Stimulated activated memory B cell treated with anti-CD40 and anti-IgM and Interleukin-4, amounts not matched to agents 10 μg/mL and 1 μg/mL and 100 μg/mL, for 72 hours (primary cell): ENCODE measurements around the gene POU2F1.
A peak's percentile ranks its signal among the peaks of the same experiment; 100 is the strongest.

Source experiments
- ATAC-seq: fragments of 150-1000 bp; cut with Tn5 transposase; 2 replicates; pipeline ENCODE4 v1.10.0; 2021
- H3K27ac Mint-ChIP-seq: one replicate; pipeline ENCODE4 v1.8.0; 2022; ENCODE audit warnings: mild to moderate bottlenecking, mixed read lengths
- H3K27me3 Mint-ChIP-seq: one replicate; pipeline ENCODE4 v1.8.0; 2022; ENCODE audit warnings: mixed read lengths
- H3K36me3 Mint-ChIP-seq: one replicate; pipeline ENCODE4 v1.8.0; 2022; ENCODE audit warnings: mixed read lengths
- H3K4me1 Mint-ChIP-seq: one replicate; pipeline ENCODE4 v1.8.0; 2022; ENCODE audit warnings: mixed read lengths
- H3K4me3 Mint-ChIP-seq: one replicate; pipeline ENCODE4 v1.8.0; 2022; ENCODE audit warnings: mild to moderate bottlenecking, moderate library complexity, mixed read lengths
- H3K9me3 Mint-ChIP-seq: one replicate; pipeline ENCODE4 v1.8.0; 2022; ENCODE audit warnings: mixed read lengths

POU2F1 gene

DNA sequence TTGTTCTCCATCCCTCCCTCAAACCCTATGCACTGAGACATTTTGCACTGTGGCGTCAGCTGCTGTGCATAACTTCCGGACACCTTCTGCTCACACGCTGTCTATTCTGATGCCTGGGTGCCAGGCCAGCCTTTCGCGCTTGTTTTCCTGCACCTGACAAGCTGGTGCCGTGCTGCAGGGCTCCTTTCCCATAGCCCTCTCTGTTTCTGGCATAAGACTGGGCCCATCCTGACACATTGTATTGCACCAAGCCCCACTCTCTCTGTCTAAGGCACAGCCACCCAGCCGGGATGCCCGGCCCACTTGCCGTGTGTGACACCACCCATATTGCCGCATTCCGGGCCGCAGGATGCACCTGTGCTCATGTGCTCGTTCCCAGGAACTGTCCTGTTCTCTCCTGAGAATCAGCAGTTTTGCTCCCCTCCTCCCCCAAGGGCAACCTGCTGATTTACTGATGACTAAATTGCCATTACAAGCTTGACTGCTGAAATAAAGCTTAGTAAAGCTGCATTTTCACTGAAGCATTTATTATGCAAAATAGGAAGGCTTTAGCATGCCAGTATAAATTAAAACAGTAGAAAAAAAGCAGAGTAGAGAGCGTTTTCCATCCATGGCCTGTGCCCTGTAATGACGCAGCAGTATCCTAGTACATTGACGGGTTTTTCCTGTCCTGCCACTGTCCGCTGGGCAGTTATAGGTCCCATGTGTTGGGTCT, 209.6 kb downstream of the POU2F1 start:
- H3K27ac Mint-ChIP-seq = peak overlapping the region; percentile 87
- peaks cover 2% of the 10 kb centered on the region for H3K36me3 Mint-ChIP-seq
- H3K4me1 Mint-ChIP-seq = peaks cover 58% of the 10 kb centered on the region
- peak; percentile 80 for ATAC-seq
- no peaks in the 10 kb centered on the region for H3K9me3 Mint-ChIP-seq
- H3K27me3 Mint-ChIP-seq = no peaks in the 10 kb centered on the region
- H3K4me3 Mint-ChIP-seq = peak overlapping the region; percentile 52

DNA sequence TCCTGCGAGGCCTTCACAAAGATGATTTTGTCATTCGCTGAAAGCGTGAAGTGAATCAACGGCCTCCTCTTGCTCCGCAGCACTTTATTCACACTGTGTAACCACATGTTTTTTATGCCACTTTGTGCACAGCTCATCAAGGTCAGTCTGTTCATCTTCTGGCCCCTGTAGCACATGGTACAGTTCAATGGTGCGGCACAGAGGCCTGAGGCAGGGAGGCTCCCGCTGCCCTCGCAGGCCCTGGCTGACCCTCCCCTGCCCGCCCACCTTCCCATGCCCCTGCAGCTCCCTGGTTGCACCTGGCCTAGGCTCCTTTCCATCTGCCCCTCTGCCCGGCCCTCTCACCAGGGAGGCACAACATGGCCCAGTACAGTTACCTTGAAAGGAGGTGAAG, 210.2 kb downstream of the POU2F1 start:
- peak overlapping the region; percentile 87 for H3K27ac Mint-ChIP-seq
- H3K27me3 Mint-ChIP-seq = no peaks in the 10 kb centered on the region
- peak; percentile 71 for ATAC-seq
- H3K36me3 Mint-ChIP-seq = peaks cover 7% of the 10 kb centered on the region
- H3K4me3 Mint-ChIP-seq = peak overlapping the region; percentile 61
- no peaks in the 10 kb centered on the region for H3K9me3 Mint-ChIP-seq
- peaks cover 62% of the 10 kb centered on the region for H3K4me1 Mint-ChIP-seq

DNA sequence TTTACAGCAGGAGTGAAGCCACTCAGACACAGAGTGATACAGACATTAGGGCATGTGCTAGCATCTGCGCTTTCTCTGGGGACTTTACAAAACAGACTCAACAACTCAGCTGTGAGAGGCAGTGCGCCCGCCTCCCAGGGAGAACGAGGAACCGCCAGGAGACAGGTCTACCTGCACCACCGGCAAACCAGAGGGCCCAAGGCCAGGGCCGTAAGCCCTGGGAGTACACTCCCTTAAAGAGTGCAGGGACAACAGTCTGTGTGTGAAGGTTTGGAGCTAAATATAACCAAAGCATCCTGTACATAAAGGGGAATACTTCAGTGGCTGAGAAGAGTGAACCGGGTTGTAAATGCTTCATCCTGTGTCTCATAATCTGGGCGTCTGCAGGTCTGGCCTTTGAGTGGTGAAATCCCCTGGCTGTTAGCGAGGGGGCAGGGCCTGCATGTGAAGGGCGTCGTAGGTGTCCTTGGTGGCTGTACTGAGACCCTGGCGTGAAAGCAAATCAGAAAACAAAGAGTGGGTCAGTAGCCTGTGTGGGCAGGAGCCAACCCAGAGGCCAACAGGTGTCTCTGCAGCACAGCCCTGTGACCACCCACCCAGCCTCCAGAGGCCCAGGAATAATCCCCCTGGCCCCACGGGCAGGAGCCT, 210.7 kb downstream of the POU2F1 start:
- no peaks in the 10 kb centered on the region for H3K9me3 Mint-ChIP-seq
- no peaks in the 10 kb centered on the region for H3K27me3 Mint-ChIP-seq
- peak overlapping the region; percentile 87 for H3K27ac Mint-ChIP-seq
- H3K36me3 Mint-ChIP-seq = peaks cover 7% of the 10 kb centered on the region
- peak overlapping the region; percentile 61 for H3K4me3 Mint-ChIP-seq
- peak; percentile 67 for ATAC-seq
- peaks cover 62% of the 10 kb centered on the region for H3K4me1 Mint-ChIP-seq

DNA sequence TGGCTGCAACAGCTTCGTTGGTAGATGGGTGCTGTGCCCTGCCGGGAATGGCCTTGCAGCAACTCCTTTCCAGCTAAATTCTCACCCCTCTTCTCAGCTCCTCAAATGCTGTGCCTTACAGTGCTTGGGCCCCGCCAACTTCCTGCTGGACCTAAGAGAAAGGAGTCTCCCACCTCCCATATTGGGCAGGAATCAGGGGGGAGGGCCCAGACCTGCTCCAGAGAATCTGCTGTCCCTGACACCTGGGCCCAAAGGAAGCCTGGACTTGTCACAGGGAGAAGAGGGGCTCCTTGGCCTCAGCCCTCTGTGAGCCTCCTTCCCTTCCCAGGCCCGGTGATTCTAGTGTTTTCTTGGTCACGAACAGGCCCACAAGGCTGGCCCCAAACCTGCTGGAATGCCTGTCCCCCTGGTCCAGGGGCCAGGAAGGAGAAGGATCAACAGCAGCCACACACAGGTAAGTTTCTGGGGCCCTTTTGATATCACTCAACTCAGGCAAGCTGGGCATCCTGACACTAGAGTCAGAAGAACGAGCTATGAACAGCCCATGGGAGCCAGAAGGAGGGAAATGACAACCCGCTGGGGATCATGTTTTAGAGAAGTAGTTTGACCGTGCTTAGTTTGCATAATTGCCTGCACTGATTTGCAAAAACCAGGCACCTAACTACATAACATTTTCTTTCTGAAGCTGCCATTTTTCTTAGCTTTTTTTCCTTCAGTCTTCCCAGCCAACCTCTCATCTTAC, 211.4 kb downstream of the POU2F1 start:
- H3K9me3 Mint-ChIP-seq = no peaks in the 10 kb centered on the region
- H3K4me3 Mint-ChIP-seq = peak overlapping the region; percentile 18
- H3K36me3 Mint-ChIP-seq = peaks cover 7% of the 10 kb centered on the region
- H3K27me3 Mint-ChIP-seq = no peaks in the 10 kb centered on the region
- peak; percentile 55 for ATAC-seq
- peak overlapping the region; percentile 87 for H3K27ac Mint-ChIP-seq
- H3K4me1 Mint-ChIP-seq = peaks cover 66% of the 10 kb centered on the region

DNA sequence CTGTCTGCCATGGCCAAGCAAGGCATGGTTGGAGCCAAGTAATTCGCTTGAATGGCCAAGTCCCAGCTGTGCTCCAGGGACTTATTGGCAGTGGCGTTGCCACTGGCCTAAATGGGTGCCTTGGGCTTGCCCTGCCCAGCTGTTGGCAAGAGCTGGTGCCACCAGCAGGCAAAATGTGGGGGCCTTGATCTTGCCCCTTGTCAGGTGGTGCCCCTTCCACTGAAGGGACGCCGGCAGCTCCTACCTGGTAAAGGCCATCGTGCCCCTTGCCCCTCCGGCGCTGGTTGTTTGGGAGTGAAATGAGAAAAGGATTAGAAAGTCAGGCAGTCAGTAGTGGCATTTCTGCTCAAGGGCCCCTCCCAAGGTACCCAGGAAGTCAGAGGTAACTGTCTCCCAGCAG, 212.1 kb downstream of the POU2F1 start:
- no peak for ATAC-seq
- Mint-ChIP-seq H3K36me3 (peaks cover 7% of the 10 kb centered on the region), H3K27me3 (no peaks in the 10 kb centered on the region), H3K27ac (peak overlapping the region; percentile 87), H3K9me3 (no peaks in the 10 kb centered on the region), H3K4me3 (peak overlapping the region; percentile 18), H3K4me1 (peaks cover 72% of the 10 kb centered on the region)

DNA sequence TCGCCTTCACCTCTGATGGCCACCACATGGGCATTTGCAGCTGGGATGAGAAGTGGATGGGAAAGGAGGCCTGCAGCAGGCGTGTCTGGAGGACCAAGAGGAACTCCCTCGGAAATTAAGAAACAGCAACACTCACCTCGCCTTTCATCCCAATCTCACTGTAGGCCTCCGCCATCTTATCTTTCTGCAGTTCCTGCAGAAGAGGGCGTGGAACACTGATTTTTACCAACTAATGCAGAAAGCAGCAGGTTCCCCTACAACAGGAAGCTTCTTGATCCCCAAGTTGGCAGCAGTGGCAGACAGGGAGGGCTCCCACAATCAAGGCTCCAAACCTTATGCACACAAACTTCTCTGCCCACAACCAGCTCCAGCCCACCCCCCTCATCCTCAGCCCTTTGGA, 213.2 kb downstream of the POU2F1 start:
- no peak overlapping the region for H3K4me3 Mint-ChIP-seq
- no peak for ATAC-seq
- H3K27ac Mint-ChIP-seq = peak overlapping the region; percentile 87
- peaks cover 7% of the 10 kb centered on the region for H3K36me3 Mint-ChIP-seq
- H3K27me3 Mint-ChIP-seq = no peaks in the 10 kb centered on the region
- H3K9me3 Mint-ChIP-seq = no peaks in the 10 kb centered on the region
- H3K4me1 Mint-ChIP-seq = peaks cover 79% of the 10 kb centered on the region

DNA sequence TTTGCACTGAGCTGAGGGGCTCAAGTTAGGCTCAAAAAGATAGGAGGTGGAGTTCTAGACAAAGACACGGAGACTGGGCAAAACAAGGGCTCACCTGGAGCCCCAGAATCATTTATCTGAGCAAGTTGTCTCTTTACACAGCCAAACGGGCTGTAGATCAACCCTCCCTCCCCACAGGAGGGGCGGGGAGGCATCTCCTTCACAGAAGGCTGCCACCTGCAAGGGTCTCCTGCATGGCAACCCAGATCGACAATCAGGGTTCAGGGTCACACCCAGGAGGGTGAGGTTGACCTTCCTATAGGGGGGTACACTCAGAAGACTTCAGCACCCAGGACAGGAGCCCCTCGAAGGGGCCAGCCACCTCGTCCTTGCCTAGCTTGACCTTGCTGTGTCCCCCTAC, 213.6 kb downstream of the POU2F1 start:
- no peaks in the 10 kb centered on the region for H3K27me3 Mint-ChIP-seq
- peaks cover 7% of the 10 kb centered on the region for H3K36me3 Mint-ChIP-seq
- no peaks in the 10 kb centered on the region for H3K9me3 Mint-ChIP-seq
- H3K4me1 Mint-ChIP-seq = peaks cover 75% of the 10 kb centered on the region
- no peak overlapping the region for H3K4me3 Mint-ChIP-seq
- peak overlapping the region; percentile 87 for H3K27ac Mint-ChIP-seq
- ATAC-seq = no peak

DNA sequence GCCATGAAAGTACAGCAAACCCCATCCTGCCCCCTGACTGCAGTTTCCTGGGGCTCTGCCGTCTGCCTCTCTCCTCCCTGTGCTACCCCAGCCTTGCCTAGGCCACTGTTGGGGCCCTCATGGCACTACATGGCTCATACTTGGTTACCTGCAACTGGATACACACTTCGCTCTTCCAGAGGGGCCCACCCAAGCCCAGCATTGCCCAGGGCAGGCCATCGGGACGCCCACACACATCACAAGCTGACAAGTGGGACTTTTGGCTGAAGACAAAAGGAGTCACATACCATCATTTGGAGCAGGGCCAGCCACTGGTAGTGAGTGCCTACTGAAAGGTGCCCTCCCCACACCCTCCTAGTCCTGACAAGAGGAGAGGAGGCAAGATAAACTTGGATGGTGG, 214.8 kb downstream of the POU2F1 start:
- no peaks in the 10 kb centered on the region for H3K9me3 Mint-ChIP-seq
- H3K27ac Mint-ChIP-seq = peak overlapping the region; percentile 76
- no peaks in the 10 kb centered on the region for H3K27me3 Mint-ChIP-seq
- H3K4me1 Mint-ChIP-seq = peaks cover 71% of the 10 kb centered on the region
- ATAC-seq = no peak
- H3K36me3 Mint-ChIP-seq = peaks cover 7% of the 10 kb centered on the region
- H3K4me3 Mint-ChIP-seq = no peak overlapping the region

DNA sequence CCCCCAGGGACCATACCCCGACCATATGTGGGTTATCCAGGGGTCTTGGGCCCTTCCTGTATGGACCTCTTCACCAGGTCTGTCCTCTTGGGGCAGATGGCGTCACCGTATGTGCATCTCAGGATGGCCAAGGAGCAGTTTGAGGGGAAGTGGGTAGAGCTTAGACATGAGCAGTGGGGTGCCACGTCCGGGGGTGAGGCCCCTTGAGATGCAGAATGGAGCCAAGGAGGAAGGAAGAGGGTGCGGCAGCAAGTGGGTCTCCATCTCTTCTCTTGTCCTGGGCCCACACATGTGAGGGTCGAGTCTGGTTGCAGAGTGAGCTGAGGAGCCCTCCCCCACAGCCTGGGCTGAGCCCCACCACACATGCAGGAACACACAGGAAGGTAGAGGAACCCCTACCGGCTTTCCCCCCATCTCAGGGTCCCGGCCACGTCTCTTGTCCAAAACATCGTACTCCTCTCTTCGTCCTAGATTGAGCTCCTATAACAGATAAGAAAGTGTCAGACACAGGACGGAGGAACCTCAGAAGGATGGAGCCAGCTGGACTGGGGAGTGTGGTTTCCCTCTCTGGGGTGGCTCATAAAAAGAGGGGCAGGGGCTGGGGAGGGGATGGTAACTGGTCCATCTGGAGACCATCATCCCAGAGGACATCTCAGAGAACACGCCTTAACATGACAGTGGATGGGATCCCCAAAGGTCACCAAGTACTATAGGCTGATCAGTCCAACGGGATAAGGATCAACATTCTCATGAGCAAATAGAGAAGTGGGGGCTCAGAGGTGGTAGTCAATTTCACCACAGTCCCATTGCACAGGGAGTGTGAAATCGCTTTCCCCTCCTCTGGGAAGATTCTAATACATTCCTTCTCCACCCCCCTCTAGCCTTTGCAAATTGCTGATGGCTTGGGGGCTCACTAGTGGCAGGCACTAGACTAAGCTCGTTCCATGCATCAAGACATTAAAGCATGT, 217.8 kb downstream of the POU2F1 start:
- Mint-ChIP-seq H3K36me3 (peaks cover 7% of the 10 kb centered on the region), H3K9me3 (no peaks in the 10 kb centered on the region), H3K4me1 (peaks cover 42% of the 10 kb centered on the region), H3K27me3 (no peaks in the 10 kb centered on the region), H3K4me3 (peak overlapping the region; percentile 86), H3K27ac (peak overlapping the region; percentile 65)
- peak; percentile 27 for ATAC-seq

DNA sequence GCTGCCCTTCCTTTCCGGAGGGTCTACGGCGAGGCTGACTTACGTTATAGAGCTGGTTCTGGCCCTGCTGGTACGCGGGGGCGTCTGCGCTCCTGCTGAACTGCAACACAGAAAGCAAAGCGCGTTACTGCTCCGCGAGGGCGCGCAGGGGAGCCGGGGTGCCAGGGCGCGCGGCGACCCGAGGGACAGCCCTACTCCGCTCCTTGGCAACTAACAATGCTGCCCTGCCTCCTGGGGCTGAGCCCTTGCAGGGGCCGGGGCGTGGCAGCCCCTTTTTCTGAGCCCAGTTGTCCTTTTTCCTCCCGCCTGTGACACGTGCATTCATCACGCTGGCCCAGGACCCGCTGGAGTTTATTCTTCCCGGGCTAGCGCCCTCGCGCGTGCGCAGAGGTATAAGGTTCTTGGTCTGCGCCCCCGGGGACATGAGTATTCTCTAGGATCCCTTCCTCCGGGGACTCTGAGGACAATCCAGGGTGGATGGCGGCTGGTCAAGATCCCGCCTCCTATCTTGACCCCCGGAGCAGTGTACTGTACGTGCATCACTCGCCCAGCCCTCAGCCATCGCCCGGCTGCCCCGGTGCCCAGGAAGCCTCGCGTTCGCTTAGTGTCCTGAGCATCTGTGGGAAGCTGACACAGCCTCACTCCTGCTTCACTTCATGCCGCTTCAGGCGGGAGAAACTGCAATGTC, 218.8 kb downstream of the POU2F1 start:
- peaks cover 32% of the 10 kb centered on the region for H3K4me1 Mint-ChIP-seq
- H3K27ac Mint-ChIP-seq = peak overlapping the region; percentile 65
- H3K4me3 Mint-ChIP-seq = peak overlapping the region; percentile 86
- no peaks in the 10 kb centered on the region for H3K27me3 Mint-ChIP-seq
- peaks cover 7% of the 10 kb centered on the region for H3K36me3 Mint-ChIP-seq
- no peaks in the 10 kb centered on the region for H3K9me3 Mint-ChIP-seq
- ATAC-seq = peak; percentile 67

DNA sequence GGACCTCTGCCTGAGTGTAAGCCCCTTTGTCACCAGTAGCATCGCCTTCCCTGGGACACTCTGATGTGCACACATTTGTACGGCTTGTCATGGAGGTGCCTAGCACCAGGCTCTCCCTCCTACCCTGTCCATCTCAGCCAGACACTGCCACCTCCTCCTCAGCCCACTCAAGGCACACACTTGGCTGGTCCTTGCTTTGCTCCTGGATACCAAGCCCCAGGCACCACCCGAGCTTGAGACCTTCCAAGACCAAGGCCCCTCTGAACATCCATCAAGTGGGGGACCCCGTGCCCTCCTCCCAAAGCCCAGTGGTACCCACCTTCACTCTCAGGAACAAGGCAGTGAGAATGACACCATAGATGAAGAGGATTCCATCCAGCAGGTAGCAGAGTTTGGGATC, 219.7 kb downstream of the POU2F1 start:
- peak overlapping the region; percentile 1 for H3K4me3 Mint-ChIP-seq
- peaks cover 30% of the 10 kb centered on the region for H3K4me1 Mint-ChIP-seq
- ATAC-seq = no peak
- H3K27ac Mint-ChIP-seq = peak overlapping the region; percentile 65
- no peaks in the 10 kb centered on the region for H3K9me3 Mint-ChIP-seq
- H3K27me3 Mint-ChIP-seq = no peaks in the 10 kb centered on the region
- peaks cover 4% of the 10 kb centered on the region for H3K36me3 Mint-ChIP-seq

DNA sequence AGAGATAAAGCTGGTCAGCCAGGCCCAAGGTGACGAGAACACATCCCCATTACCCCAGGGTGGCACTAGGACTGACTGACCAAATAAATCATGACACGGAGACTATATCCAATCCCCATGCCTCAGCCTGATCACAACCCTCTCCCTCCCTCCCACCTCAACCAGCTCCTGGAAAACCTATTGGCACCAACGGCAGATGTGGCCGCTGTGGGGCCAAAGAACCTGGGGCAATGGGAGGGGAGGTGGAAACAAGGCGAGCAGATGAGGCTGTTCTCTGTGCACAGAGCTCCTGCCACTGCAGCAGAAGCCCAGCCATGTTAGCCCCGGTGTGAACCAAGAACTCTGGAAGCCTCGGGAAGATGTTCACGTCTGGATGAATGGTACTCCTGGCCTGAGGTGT, 220.1 kb downstream of the POU2F1 start:
- Mint-ChIP-seq H3K4me3 (no peak overlapping the region), H3K27me3 (no peaks in the 10 kb centered on the region), H3K4me1 (peaks cover 26% of the 10 kb centered on the region), H3K27ac (no peak overlapping the region), H3K36me3 (no peaks in the 10 kb centered on the region), H3K9me3 (no peaks in the 10 kb centered on the region)
- no peak for ATAC-seq

DNA sequence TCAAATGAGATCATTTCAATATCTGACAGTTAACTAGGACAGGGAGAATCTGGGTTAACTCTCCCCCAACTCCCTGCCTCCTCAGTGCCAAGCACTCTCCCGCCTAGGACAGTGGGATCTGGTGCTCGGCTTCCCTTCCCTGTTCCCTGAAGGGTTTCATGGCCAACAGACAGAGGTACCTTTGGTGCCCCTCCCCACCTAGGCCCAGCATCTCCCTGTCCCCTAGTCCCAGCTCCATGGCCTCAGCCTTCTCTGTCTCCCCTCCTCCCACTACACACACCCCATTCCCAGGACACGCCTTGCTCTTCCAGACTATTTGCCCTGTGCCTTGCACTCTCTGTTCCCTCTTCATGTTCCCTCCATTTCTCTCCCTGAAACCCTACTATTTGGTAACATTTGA, 220.5 kb downstream of the POU2F1 start:
- H3K4me3 Mint-ChIP-seq = no peak overlapping the region
- H3K9me3 Mint-ChIP-seq = no peaks in the 10 kb centered on the region
- H3K27ac Mint-ChIP-seq = no peak overlapping the region
- no peaks in the 10 kb centered on the region for H3K27me3 Mint-ChIP-seq
- no peaks in the 10 kb centered on the region for H3K36me3 Mint-ChIP-seq
- peaks cover 26% of the 10 kb centered on the region for H3K4me1 Mint-ChIP-seq
- no peak for ATAC-seq

DNA sequence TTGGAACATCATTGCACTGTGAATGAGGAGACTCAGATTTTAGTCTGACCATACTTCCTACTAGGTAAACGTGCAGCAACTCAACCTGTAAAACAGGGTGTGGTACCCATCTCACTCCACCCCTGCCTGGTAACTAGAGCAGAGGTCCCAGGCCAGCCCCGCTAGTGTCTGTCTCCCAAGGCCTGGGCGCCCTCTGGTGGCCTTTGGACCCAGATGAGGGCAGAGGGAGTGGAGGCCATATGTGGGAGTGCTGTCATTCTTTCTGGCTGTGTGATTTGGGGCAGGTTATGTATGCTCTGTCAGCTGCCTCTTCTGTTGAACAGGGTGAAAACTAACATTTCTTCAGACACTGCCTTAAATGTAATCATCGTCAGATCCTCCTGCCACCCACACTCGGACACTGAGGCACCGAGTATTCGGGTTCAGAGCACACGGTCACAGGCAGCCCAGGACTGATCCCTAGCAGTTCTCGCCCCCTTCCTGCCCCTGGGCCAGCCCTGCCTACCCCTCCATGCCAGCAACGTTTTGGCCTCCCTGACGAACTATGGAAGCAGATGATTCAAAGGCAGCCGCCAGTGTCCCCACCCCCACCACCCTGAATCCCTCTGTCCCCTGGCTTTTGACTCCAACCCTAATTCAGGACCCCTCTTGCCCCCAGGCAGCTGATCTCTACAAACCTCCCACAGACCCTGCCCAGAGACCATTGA, 221.6 kb downstream of the POU2F1 start:
- peaks cover 23% of the 10 kb centered on the region for H3K4me1 Mint-ChIP-seq
- peak; percentile 93 for ATAC-seq
- H3K4me3 Mint-ChIP-seq = no peak overlapping the region
- H3K27ac Mint-ChIP-seq = peak overlapping the region; percentile 38
- H3K9me3 Mint-ChIP-seq = no peaks in the 10 kb centered on the region
- H3K36me3 Mint-ChIP-seq = no peaks in the 10 kb centered on the region
- H3K27me3 Mint-ChIP-seq = no peaks in the 10 kb centered on the region
